GM18519 (cell line): ENCODE results near the gene CRLF1.
"Not testable (repeated sequence)": the region's sequence is repeated elsewhere in the genome, so short reads cannot be mapped to it uniquely, and the experiment has no call there.

Experiments
- ATAC-seq: cut with Tn5 transposase; IDR thresholded peaks from one replicate; pipeline ENCODE4 v1.9.1; 2021; ENCODE audit warnings: mild to moderate bottlenecking, moderate library complexity; ENCODE audit not compliant: unreplicated experiment, low FRiP score

Gene CRLF1

GRCh38 chr19:18610245-18610555, 3.6 kb upstream of the CRLF1 start:
- no peak for ATAC-seq

- ATAC-seq, result no peak
Measured at GRCh38 chr19:18609717-18610051, 3.1 kb upstream of the CRLF1 start.

GRCh38 chr19:18608805-18609716, 2.5 kb upstream of the CRLF1 start:
- ATAC-seq, result no peak

GRCh38 chr19:18608102-18608804, 1.7 kb upstream of the CRLF1 start:
- ATAC-seq, result no peak

GRCh38 chr19:18607226-18608101, 865 bp upstream of the CRLF1 start:
- no peak for ATAC-seq

- ATAC-seq, result no peak
Measured at GRCh38 chr19:18605546-18606280, 886 bp downstream of the CRLF1 start.

GRCh38 chr19:18605196-18605545, 1.4 kb downstream of the CRLF1 start:
- ATAC-seq, result no peak

- ATAC-seq, result no peak
Measured at GRCh38 chr19:18604820-18605159, 1.8 kb downstream of the CRLF1 start.

- no peak for ATAC-seq
Measured at GRCh38 chr19:18603958-18604819, 2.4 kb downstream of the CRLF1 start.

- no peak for ATAC-seq
Measured at GRCh38 chr19:18603255-18603957, 3.2 kb downstream of the CRLF1 start.

GRCh38 chr19:18601875-18602274, 4.7 kb downstream of the CRLF1 start:
- ATAC-seq, result no peak

- not testable (repeated sequence) for ATAC-seq
Measured at GRCh38 chr19:18600692-18601397, 5.8 kb downstream of the CRLF1 start.

- no peak for ATAC-seq
Measured at GRCh38 chr19:18599485-18599884, 7.1 kb downstream of the CRLF1 start.

GRCh38 chr19:18597809-18598660, 8.6 kb downstream of the CRLF1 start:
- no peak for ATAC-seq

GRCh38 chr19:18596752-18597157, 9.8 kb downstream of the CRLF1 start:
- ATAC-seq, result no peak

- ATAC-seq, result no peak
Measured at GRCh38 chr19:18595475-18595874, 11.1 kb downstream of the CRLF1 start.

- no peak for ATAC-seq
Measured at GRCh38 chr19:18594824-18595373, 11.7 kb downstream of the CRLF1 start.
